RWPE2 (cell line): ENCODE results near the gene GLP1R.

Source experiments
- ATAC-seq: fragments of 200-7000 bp; cut with Tn5 transposase; 3 replicates; pipeline ENCODE4 v1.9.1; 2021; ENCODE audit warnings: low read depth
- DNase-seq: peaks from one replicate; pipeline ENCODE4 v3.0.0-alpha.2; 2020; ENCODE audit warnings: low spot score
- H3K27ac ChIP-seq: fragments of 450-650 bp; 2 replicates; pipeline ENCODE4 v1.5.1; 2017; ENCODE audit warnings: mild to moderate bottlenecking; ENCODE audit not compliant: poor library complexity, severe bottlenecking
- H3K27me3 ChIP-seq: fragments of 250-450 bp; sonication (Bioruptor Pico); 2 replicates; pipeline ENCODE4 v1.5.1; 2021; ENCODE audit warnings: mild to moderate bottlenecking, moderate library complexity; ENCODE audit not compliant: insufficient read depth, poor library complexity, severe bottlenecking
- H3K36me3 ChIP-seq: fragments of 250-450 bp; sonication (Bioruptor Pico); 2 replicates; pipeline ENCODE4 v1.5.1; 2020; ENCODE audit warnings: low read depth, mild to moderate bottlenecking, moderate library complexity
- H3K4me1 ChIP-seq: fragments of 250-450 bp; sonication (Bioruptor Pico); 2 replicates; pipeline ENCODE4 v1.5.1; 2021; ENCODE audit warnings: mild to moderate bottlenecking, moderate library complexity; ENCODE audit not compliant: insufficient read depth, poor library complexity, severe bottlenecking
- H3K4me3 ChIP-seq: fragments of 250-450 bp; sonication (Bioruptor Pico); 2 replicates; pipeline ENCODE4 v1.5.1; 2021; ENCODE audit warnings: mild to moderate bottlenecking, moderate library complexity; ENCODE audit not compliant: severe bottlenecking
- H3K9me3 ChIP-seq: fragments of 250-450 bp; sonication (Bioruptor Pico); 2 replicates; pipeline ENCODE4 v1.5.1; 2021; ENCODE audit warnings: mild to moderate bottlenecking, moderate library complexity; ENCODE audit not compliant: severe bottlenecking
- TF ChIP-seq, protein P1 (sequence below): fragments of 450-650 bp; IDR thresholded peaks from one replicate; pipeline ENCODE4 v1.5.1; 2017; ENCODE audit warnings: mild to moderate bottlenecking, moderate library complexity; ENCODE audit not compliant: poor library complexity, severe bottlenecking

GLP1R gene

DNA sequence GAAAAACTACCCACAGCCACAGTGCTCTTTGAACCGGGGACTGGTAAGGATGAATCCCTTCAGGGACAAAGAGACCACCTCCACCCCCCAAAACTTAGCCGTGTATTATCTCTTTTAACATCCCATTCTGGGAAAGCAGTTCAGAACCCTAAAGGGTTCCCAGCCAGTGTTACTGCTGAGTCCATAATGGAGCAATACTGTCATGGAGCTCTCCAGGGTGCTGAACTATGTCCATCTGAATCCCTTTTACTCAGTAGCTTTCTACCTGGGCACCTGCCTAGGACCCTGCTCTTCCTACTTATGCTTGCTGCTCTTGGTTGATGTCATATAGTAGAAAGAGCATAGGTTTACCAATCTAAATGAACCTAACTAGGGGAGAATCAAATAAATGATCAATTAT is 88.7 kb downstream of the GLP1R start:
- no peak for DNase-seq

More for the DNA sequence above, 88.7 kb downstream of the GLP1R start:
- Histone ChIP-seq H3K27ac (no peak overlapping the region), H3K4me3 (no peak overlapping the region), H3K4me1 (no peaks in the 10 kb centered on the region), H3K9me3 (peaks cover 3% of the 10 kb centered on the region), H3K36me3 (no peaks in the 10 kb centered on the region), H3K27me3 (no peaks in the 10 kb centered on the region)
- TF ChIP-seq, protein P1, sequence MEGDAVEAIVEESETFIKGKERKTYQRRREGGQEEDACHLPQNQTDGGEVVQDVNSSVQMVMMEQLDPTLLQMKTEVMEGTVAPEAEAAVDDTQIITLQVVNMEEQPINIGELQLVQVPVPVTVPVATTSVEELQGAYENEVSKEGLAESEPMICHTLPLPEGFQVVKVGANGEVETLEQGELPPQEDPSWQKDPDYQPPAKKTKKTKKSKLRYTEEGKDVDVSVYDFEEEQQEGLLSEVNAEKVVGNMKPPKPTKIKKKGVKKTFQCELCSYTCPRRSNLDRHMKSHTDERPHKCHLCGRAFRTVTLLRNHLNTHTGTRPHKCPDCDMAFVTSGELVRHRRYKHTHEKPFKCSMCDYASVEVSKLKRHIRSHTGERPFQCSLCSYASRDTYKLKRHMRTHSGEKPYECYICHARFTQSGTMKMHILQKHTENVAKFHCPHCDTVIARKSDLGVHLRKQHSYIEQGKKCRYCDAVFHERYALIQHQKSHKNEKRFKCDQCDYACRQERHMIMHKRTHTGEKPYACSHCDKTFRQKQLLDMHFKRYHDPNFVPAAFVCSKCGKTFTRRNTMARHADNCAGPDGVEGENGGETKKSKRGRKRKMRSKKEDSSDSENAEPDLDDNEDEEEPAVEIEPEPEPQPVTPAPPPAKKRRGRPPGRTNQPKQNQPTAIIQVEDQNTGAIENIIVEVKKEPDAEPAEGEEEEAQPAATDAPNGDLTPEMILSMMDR = no peak
- ATAC-seq = peak; percentile 45; the same call in 1 of the 3 replicates
